SHP77 (cell line): ENCODE results near the gene CNN2.
A peak's percentile ranks its signal among the peaks of the same experiment; 100 is the strongest.

ENCODE experiments used
- DNase-seq, 2 experiments: peaks; one replicate each; lab custom pipeline; 2025; lab: John Stamatoyannopoulos, UW

The CNN2 gene

GRCh38 chr19:1049106-1049505, 22.7 kb downstream of the CNN2 start:
- DNase-seq, result no peak

GRCh38 chr19:1049800-1050199, 23.4 kb downstream of the CNN2 start:
- DNase-seq, result no peak

- DNase-seq, result no peak
Measured at GRCh38 chr19:1050989-1051788, 24.8 kb downstream of the CNN2 start.

GRCh38 chr19:1051791-1052190, 25.4 kb downstream of the CNN2 start:
- no peak for DNase-seq

- DNase-seq, result no peak
Measured at GRCh38 chr19:1052349-1052975, 26.1 kb downstream of the CNN2 start.

GRCh38 chr19:1053176-1054101, 27.0 kb downstream of the CNN2 start:
- no peak for DNase-seq

GRCh38 chr19:1054102-1055027, 28.0 kb downstream of the CNN2 start:
- no peak for DNase-seq

- DNase-seq, result no peak
Measured at GRCh38 chr19:1055028-1055425, 28.6 kb downstream of the CNN2 start.

GRCh38 chr19:1055886-1056620, 29.6 kb downstream of the CNN2 start:
- DNase-seq, result no peak

- peak in 1 of 2 experiments; percentile 25 for DNase-seq
Measured at GRCh38 chr19:1057176-1057855, 30.9 kb downstream of the CNN2 start.

GRCh38 chr19:1058112-1058511, 31.7 kb downstream of the CNN2 start:
- DNase-seq, result no peak

- no peak for DNase-seq
Measured at GRCh38 chr19:1060689-1061088, 34.3 kb downstream of the CNN2 start.

- no peak for DNase-seq
Measured at GRCh38 chr19:1061987-1062386, 35.6 kb downstream of the CNN2 start.

- DNase-seq, result no peak
Measured at GRCh38 chr19:1062387-1063029, 36.1 kb downstream of the CNN2 start.

GRCh38 chr19:1063030-1063908, 36.9 kb downstream of the CNN2 start:
- DNase-seq, result no peak

GRCh38 chr19:1063909-1064660, 37.7 kb downstream of the CNN2 start:
- no peak for DNase-seq

GRCh38 chr19:1064661-1065605, 38.5 kb downstream of the CNN2 start:
- peak; percentile 25 to 58 for DNase-seq
